ENCODE measurements around the gene PCAT6.

DNA sequence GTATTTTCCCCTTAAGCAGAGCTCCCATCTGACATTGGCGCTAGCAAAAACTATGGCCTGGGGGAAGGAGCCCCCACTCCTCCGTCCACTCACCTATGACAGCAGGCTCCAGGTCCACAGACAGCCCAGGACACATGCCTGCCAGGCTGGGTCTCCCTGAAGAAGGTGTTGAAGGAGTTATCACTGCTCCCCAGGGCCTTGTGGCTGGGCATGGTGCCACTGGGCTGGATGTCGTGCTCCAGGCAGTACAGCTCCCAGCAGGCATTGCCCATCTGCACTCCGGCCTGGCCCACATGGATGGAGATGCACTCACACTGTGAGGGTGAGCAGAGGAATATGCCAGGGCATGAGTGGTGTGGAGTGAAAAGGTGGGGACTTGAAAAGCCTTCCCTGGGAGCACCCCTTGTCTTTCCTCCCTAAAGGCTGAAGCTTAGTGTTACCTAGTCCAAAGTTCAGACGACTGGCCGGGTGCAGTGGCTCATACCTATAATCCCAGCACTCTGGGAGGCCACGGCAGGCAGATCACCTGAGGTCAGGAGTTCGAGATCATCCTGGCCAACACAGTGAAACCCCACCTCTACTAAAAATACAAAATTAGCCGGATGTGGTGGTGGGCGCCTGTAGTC is 48.1 kb downstream of the PCAT6 start:
- TF ChIP-seq CTCF (IDR thresholded peaks at IDR 0.05; ENCODE audit: insufficient read depth, low read length) (no peak), POLR2AphosphoS5 (IDR thresholded peaks at IDR 0.05; ENCODE audit: low read depth) (no peak)
- TF ChIP-seq, protein P1, sequence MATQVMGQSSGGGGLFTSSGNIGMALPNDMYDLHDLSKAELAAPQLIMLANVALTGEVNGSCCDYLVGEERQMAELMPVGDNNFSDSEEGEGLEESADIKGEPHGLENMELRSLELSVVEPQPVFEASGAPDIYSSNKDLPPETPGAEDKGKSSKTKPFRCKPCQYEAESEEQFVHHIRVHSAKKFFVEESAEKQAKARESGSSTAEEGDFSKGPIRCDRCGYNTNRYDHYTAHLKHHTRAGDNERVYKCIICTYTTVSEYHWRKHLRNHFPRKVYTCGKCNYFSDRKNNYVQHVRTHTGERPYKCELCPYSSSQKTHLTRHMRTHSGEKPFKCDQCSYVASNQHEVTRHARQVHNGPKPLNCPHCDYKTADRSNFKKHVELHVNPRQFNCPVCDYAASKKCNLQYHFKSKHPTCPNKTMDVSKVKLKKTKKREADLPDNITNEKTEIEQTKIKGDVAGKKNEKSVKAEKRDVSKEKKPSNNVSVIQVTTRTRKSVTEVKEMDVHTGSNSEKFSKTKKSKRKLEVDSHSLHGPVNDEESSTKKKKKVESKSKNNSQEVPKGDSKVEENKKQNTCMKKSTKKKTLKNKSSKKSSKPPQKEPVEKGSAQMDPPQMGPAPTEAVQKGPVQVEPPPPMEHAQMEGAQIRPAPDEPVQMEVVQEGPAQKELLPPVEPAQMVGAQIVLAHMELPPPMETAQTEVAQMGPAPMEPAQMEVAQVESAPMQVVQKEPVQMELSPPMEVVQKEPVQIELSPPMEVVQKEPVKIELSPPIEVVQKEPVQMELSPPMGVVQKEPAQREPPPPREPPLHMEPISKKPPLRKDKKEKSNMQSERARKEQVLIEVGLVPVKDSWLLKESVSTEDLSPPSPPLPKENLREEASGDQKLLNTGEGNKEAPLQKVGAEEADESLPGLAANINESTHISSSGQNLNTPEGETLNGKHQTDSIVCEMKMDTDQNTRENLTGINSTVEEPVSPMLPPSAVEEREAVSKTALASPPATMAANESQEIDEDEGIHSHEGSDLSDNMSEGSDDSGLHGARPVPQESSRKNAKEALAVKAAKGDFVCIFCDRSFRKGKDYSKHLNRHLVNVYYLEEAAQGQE (IDR thresholded peaks at IDR 0.05; ENCODE audit: insufficient replicate concordance, low read depth), result no peak

Data from HL-60 (cell line).